Endothelial cell of umbilical vein (primary cell): ENCODE data around the gene OTUD5. TPM values are rescaled to one million over a fixed set of nuclear protein-coding genes. Genes with fewer than 3 reads are reported as not detected.

Experiments
- BruUV-seq: library from RNA; stranded (reverse); fragments of 400-500 nt; replicated peaks from 2 replicates; lab custom pipeline; 2021; lab: Mats Ljungman, UMichigan
- CTCF ChIA-PET: fragments of 300-600, 350-600 bp; sonication (Branson Sonifier 250); formaldehyde crosslinking; loops from one replicate; lab custom pipeline; 2021; ENCODE audit warnings: antibody characterized with exemption, inconsistent platforms; lab: Charles Lee
- POLR2A ChIA-PET: fragments of 300-600, 350-600 bp; sonication (Branson Sonifier 250); formaldehyde crosslinking; loops from one replicate; lab custom pipeline; 2021; ENCODE audit warnings: antibody characterized with exemption, inconsistent platforms; lab: Charles Lee
- DNase-seq: peaks from one replicate; pipeline ENCODE4 v3.0.0-alpha.2; 2011; ENCODE audit warnings: low read depth, low spot score
- FAIRE-seq: peaks from 2 replicates; lab custom pipeline; 2011; peaks lifted over from hg19 to GRCh38; lab: Jason Lieb, UNC
- H2AFZ ChIP-seq: 2 replicates; pipeline ENCODE4 v1.6.0; 2012; ENCODE audit warnings: low read depth, low read length, control low read depth, inconsistent platforms
- H3K27ac ChIP-seq: 2 replicates; pipeline ENCODE4 v1.5.1; 2011; ENCODE audit warnings: low read depth, mild to moderate bottlenecking, control low read depth, low read length, moderate library complexity; ENCODE audit not compliant: insufficient read depth
- H3K27me3 ChIP-seq, 2 experiments: 2 replicates each; pipeline versions ENCODE4 v1.6.0 to v1.6.1; 2011; ENCODE audit warnings: low read length in 2 of 2, mixed read lengths in 1 of 2; ENCODE audit not compliant: control insufficient read depth in 2 of 2, insufficient read depth in 2 of 2
- H3K36me3 ChIP-seq, 2 experiments: 2 replicates in 1 of 2; 3 replicates in 1 of 2; pipeline ENCODE4 v1.5.1; 2011; ENCODE audit warnings: low read length in 2 of 2, mild to moderate bottlenecking in 1 of 2, moderate library complexity in 1 of 2; ENCODE audit not compliant: control insufficient read depth in 2 of 2, insufficient read depth in 2 of 2; ENCODE audit errors: extremely low read depth in 1 of 2
- H3K4me1 ChIP-seq: 3 replicates; pipeline ENCODE4 v1.5.1; 2011; ENCODE audit warnings: mild to moderate bottlenecking, low read length; ENCODE audit not compliant: control insufficient read depth, insufficient read depth; ENCODE audit errors: extremely low read depth
- H3K4me2 ChIP-seq: 2 replicates; pipeline ENCODE4 v1.6.1; 2011; ENCODE audit warnings: low read length, control low read depth, mixed read lengths; ENCODE audit not compliant: insufficient read depth
- H3K4me3 ChIP-seq, 3 experiments: fragments of 200-600 bp in 1 of 3; sonication (generic), shearing (Covaris generic) in 1 of 3; replicated peaks in 1 of 3; 2 replicates each; pipeline ENCODE4 v1.5.1; 2011 to 2016; ENCODE audit warnings: control low read depth in 3 of 3, low read length in 3 of 3, mild to moderate bottlenecking in 2 of 3, inconsistent platforms in 1 of 3, low read depth in 1 of 3, moderate library complexity in 1 of 3; ENCODE audit not compliant: insufficient read depth in 1 of 3
- H3K79me2 ChIP-seq: 2 replicates; pipeline ENCODE4 v1.6.0; 2012; ENCODE audit warnings: low read length, inconsistent platforms; ENCODE audit not compliant: control insufficient read depth, insufficient read depth
- H3K9ac ChIP-seq: replicated peaks from 2 replicates; pipeline ENCODE3; 2011; ENCODE audit warnings: low read length, control low read depth; ENCODE audit not compliant: insufficient read depth; ENCODE audit errors: extremely low read depth
- H3K9me1 ChIP-seq: replicated peaks from 3 replicates; pipeline ENCODE4 v1.6.0; 2011; ENCODE audit warnings: mild to moderate bottlenecking, low read length; ENCODE audit not compliant: control insufficient read depth, insufficient read depth; ENCODE audit errors: extremely low read depth
- H3K9me3 ChIP-seq: replicated peaks from 2 replicates; pipeline ENCODE4 v1.5.1; 2012; ENCODE audit warnings: low read length, inconsistent platforms; ENCODE audit not compliant: control insufficient read depth, insufficient read depth
- H4K20me1 ChIP-seq: replicated peaks from 2 replicates; pipeline ENCODE3; 2011; ENCODE audit warnings: mild to moderate bottlenecking, low read length; ENCODE audit not compliant: control insufficient read depth, insufficient read depth; ENCODE audit errors: extremely low read depth
- CTCF ChIP-seq, 2 donors: IDR thresholded peaks; 1 replicate in 1 of 2; 2 replicates in 1 of 2; pipeline ENCODE4 v1.5.1; 2011; ENCODE audit warnings: low read length in 2 of 2, mild to moderate bottlenecking in 2 of 2, moderate library complexity in 2 of 2, control low read depth in 1 of 2, inconsistent platforms in 1 of 2, low read depth in 1 of 2; ENCODE audit not compliant: insufficient read depth in 1 of 2; ENCODE audit errors: extremely low read depth in 1 of 2
- FOS ChIP-seq: IDR thresholded peaks from 2 replicates; pipeline ENCODE4 v1.6.1; 2011; ENCODE audit warnings: mild to moderate bottlenecking, low read length, moderate library complexity, borderline replicate concordance; ENCODE audit not compliant: insufficient read depth
- JUN ChIP-seq: IDR thresholded peaks from 2 replicates; pipeline ENCODE4 v1.6.1; 2011; ENCODE audit warnings: borderline replicate concordance, low read depth; ENCODE audit not compliant: insufficient read length, insufficient read depth
- MAX ChIP-seq: IDR thresholded peaks from 2 replicates; pipeline ENCODE4 v1.6.1; 2011; ENCODE audit not compliant: insufficient read depth, insufficient read length
- MYC ChIP-seq: IDR thresholded peaks from one replicate; pipeline ENCODE4 v1.6.1; 2011; ENCODE audit warnings: mild to moderate bottlenecking, low read depth, low read length
- POLR2A ChIP-seq: IDR thresholded peaks from 2 replicates; pipeline ENCODE4 v1.6.1; 2012; ENCODE audit warnings: low read depth, mild to moderate bottlenecking, control low read depth, low read length
- POLR2AphosphoS5 ChIP-seq: IDR thresholded peaks from 2 replicates; pipeline ENCODE4 v1.6.1; 2012; ENCODE audit warnings: low read depth, mild to moderate bottlenecking, control low read depth, low read length, moderate library complexity; ENCODE audit not compliant: insufficient read depth
- dilution Hi-C: fragments of 300-500 bp; cut with MboI; formaldehyde crosslinking; loops from one replicate; pipeline ENCODE4 v1.15.0; 2019; ENCODE audit warnings: low sequenced_read_pairs; ENCODE audit not compliant: extremely low pct_ligation_motif_present
- intact Hi-C: fragments of 100-400 bp; cut with micrococcal nuclease; formaldehyde crosslinking; loops from one replicate; pipeline ENCODE4 v1.10.0; 2022
- polyA plus RNA-seq, 4 experiments: library from polyadenylated mRNA; depleted of rRNA in 3 of 4; stranded (reverse) in 3 of 4; unstranded in 1 of 4; fragments of >200 nt; gene quantifications; 2 replicates each; pipeline versions ENCODE4 v1.2.1 to v1.2.3, GENCODE V29; 2011 to 2012; ENCODE audit warnings: missing spikeins in 1 of 4
- total RNA-seq: library from RNA; stranded (reverse); gene quantifications from 2 replicates; pipeline ENCODE4 v1.2.3, GENCODE V29; 2021

OTUD5 gene
- total and polyA plus RNA-seq, 2 donors (not counting 3 experiments of a cell fraction or from before 2014, with no cell fraction given) = 44.3 to 44.6 TPM

- H3K27me3 ChIP-seq = no peaks in the 10 kb centered on the region
- no TSS peak for BruUV-seq
- intact Hi-C loops (no loop called here), dilution Hi-C loops (no loop called here)
- H4K20me1 ChIP-seq = no peaks in the 10 kb centered on the region
- H3K9ac ChIP-seq = no peak overlapping the region
- no peak overlapping the region for H3K4me3 ChIP-seq
- no peak for FAIRE-seq
- H3K36me3 ChIP-seq = peaks cover 2 to 22% of the 10 kb centered on the region in 2 experiments
- H2AFZ ChIP-seq = no peak overlapping the region
- H3K9me1 ChIP-seq = no peaks in the 10 kb centered on the region
- H3K4me2 ChIP-seq = no peak overlapping the region
- TF ChIP-seq FOS = no peak
- no peak for TF ChIP-seq MAX
- no peak for TF ChIP-seq POLR2AphosphoS5
- no peak for TF ChIP-seq CTCF (IDR thresholded peaks at IDR 0.05; ENCODE audit: extremely low read depth in 1 of 2, insufficient read depth in 1 of 2, low read depth in 1 of 2, low read length in 2 of 2)
- TF ChIP-seq POLR2A = no peak
- TF ChIP-seq MYC = no peak
- no peak for TF ChIP-seq JUN
- no peak overlapping the region for H3K27ac ChIP-seq
- no peaks in the 10 kb centered on the region for H3K9me3 ChIP-seq
- ChIA-PET POLR2A (interaction anchor here (1.5 kb wide), 1 partner anchor 10 kb away, joined by 5 read pairs; the partner anchor contains the start of gene GRIPAP1), CTCF (no interaction called here)
- H3K79me2 ChIP-seq = no peaks in the 10 kb centered on the region
- peaks cover 3% of the 10 kb centered on the region for H3K4me1 ChIP-seq
- DNase-seq = no peak
These were observed 34.9 kb upstream of the OTUD5 start for GRCh38 chrX:48992341-48992740.
